KOPT-K1 (cell line): Measurements from ENCODE around the gene LTC4S.
"Not testable (repeated sequence)": the region's sequence is repeated elsewhere in the genome, so short reads cannot be mapped to it uniquely, and the experiment has no call there.

Source experiments
- H3K27ac ChIP-seq: fragments of 200-600 bp; sonication (generic); 2 replicates; pipeline ENCODE4 v1.5.1; 2016; ENCODE audit warnings: antibody characterized with exemption, mild to moderate bottlenecking, low read depth, low read length; ENCODE audit not compliant: poor library complexity, severe bottlenecking
- H3K36me3 ChIP-seq: fragments of 200-600 bp; sonication (generic); 2 replicates; pipeline ENCODE4 v1.5.1; 2017; ENCODE audit warnings: antibody characterized with exemption, mild to moderate bottlenecking, low read length, moderate library complexity; ENCODE audit not compliant: insufficient read depth
- H3K9me3 ChIP-seq: fragments of 200-600 bp; sonication (generic); 2 replicates; pipeline ENCODE4 v1.5.1; 2017; ENCODE audit warnings: antibody characterized with exemption, low read length, mild to moderate bottlenecking; ENCODE audit not compliant: insufficient read depth, poor library complexity, severe bottlenecking

The LTC4S gene

GRCh38 chr5:179793468-179794139, at the start of gene LTC4S:
LTC4S (plus strand) TSS chr5:179793986; CDS start chr5:179794081, 95 bp downstream.
- Histone ChIP-seq H3K27ac (no peak within 1 kb of the TSS), H3K36me3 (peaks cover 12% of the 10 kb centered on the region; the same call in 1 of the 2 replicates), H3K9me3 (no peaks in the 10 kb centered on the region)

- not testable (repeated sequence) for H3K27ac ChIP-seq, H3K9me3 ChIP-seq
- peaks cover 35% of the 10 kb centered on the region for H3K36me3 ChIP-seq
These were observed 49.7 kb upstream of the LTC4S start for GRCh38 chr5:179744106-179744505.

- H3K9me3 ChIP-seq: no peaks in the 10 kb centered on the region
- H3K27ac ChIP-seq: no peak overlapping the region
- H3K36me3 ChIP-seq: peaks cover 41% of the 10 kb centered on the region
These were observed 46.9 kb upstream of the LTC4S start for GRCh38 chr5:179746872-179747271.

- Histone ChIP-seq H3K9me3 (no peaks in the 10 kb centered on the region), H3K36me3 (peaks cover 41% of the 10 kb centered on the region), H3K27ac (no peak overlapping the region)
These were observed 46.0 kb upstream of the LTC4S start for GRCh38 chr5:179747811-179748210.

- H3K9me3 ChIP-seq: no peaks in the 10 kb centered on the region
- no peak overlapping the region for H3K27ac ChIP-seq
- H3K36me3 ChIP-seq: peaks cover 41% of the 10 kb centered on the region
These were observed 43.8 kb upstream of the LTC4S start for GRCh38 chr5:179749857-179750508.

- Histone ChIP-seq H3K27ac (no peak overlapping the region), H3K9me3 (no peaks in the 10 kb centered on the region), H3K36me3 (peaks cover 26% of the 10 kb centered on the region)
These were observed 39.8 kb upstream of the LTC4S start for GRCh38 chr5:179753971-179754370.

GRCh38 chr5:179755022-179755421, 38.8 kb upstream of the LTC4S start:
- Histone ChIP-seq H3K36me3 (peaks cover 16% of the 10 kb centered on the region), H3K9me3 (no peaks in the 10 kb centered on the region), H3K27ac (peak overlapping the region; percentile 2)

GRCh38 chr5:179758955-179759354, 34.8 kb upstream of the LTC4S start:
- Histone ChIP-seq H3K36me3 (no peaks in the 10 kb centered on the region; the same call in 1 of the 2 replicates), H3K9me3 (no peaks in the 10 kb centered on the region), H3K27ac (no peak overlapping the region)

GRCh38 chr5:179759581-179760551, 33.9 kb upstream of the LTC4S start:
- H3K36me3 ChIP-seq: peaks cover under 1% of the 10 kb centered on the region; the same call in 1 of the 2 replicates
- no peaks in the 10 kb centered on the region for H3K9me3 ChIP-seq
- peak overlapping the region; percentile 25 for H3K27ac ChIP-seq

- Histone ChIP-seq H3K9me3 (no peaks in the 10 kb centered on the region), H3K27ac (peak overlapping the region; percentile 15)
These were observed 31.6 kb upstream of the LTC4S start for GRCh38 chr5:179762079-179762780.

GRCh38 chr5:179762781-179763176, 31.0 kb upstream of the LTC4S start:
- Histone ChIP-seq H3K27ac (peak overlapping the region; percentile 15), H3K9me3 (no peaks in the 10 kb centered on the region), H3K36me3 (peaks cover 30% of the 10 kb centered on the region)

More at GRCh38 chr5:179762079-179762780, 31.6 kb upstream of the LTC4S start:
- H3K36me3 ChIP-seq: peaks cover 24% of the 10 kb centered on the region

- no peak overlapping the region for H3K27ac ChIP-seq
- H3K36me3 ChIP-seq: peaks cover 36% of the 10 kb centered on the region
- no peaks in the 10 kb centered on the region for H3K9me3 ChIP-seq
These were observed 30.4 kb upstream of the LTC4S start for GRCh38 chr5:179763215-179763945.

- Histone ChIP-seq H3K27ac (no peak overlapping the region), H3K36me3 (peaks cover 42% of the 10 kb centered on the region)
These were observed 29.7 kb upstream of the LTC4S start for GRCh38 chr5:179764056-179764455.

GRCh38 chr5:179765400-179765799, 28.4 kb upstream of the LTC4S start:
- Histone ChIP-seq H3K27ac (no peak overlapping the region), H3K36me3 (peaks cover 56% of the 10 kb centered on the region), H3K9me3 (no peaks in the 10 kb centered on the region)

More at GRCh38 chr5:179764056-179764455, 29.7 kb upstream of the LTC4S start:
- no peaks in the 10 kb centered on the region for H3K9me3 ChIP-seq
